HG03139 (cell line): ENCODE results near the gene PHACTR1.
"Not testable (repeated sequence)": the region's sequence is repeated elsewhere in the genome, so short reads cannot be mapped to it uniquely, and the experiment has no call there.

Experiments used
- ATAC-seq: cut with Tn5 transposase; IDR thresholded peaks from one replicate; pipeline ENCODE4 v1.9.1; 2021; ENCODE audit not compliant: unreplicated experiment

The PHACTR1 gene

GRCh38 chr6:13133894-13134293, 417.3 kb downstream of the PHACTR1 start:
- ATAC-seq, result not testable (repeated sequence)

GRCh38 chr6:13135152-13135551, 418.6 kb downstream of the PHACTR1 start:
- no peak for ATAC-seq

- ATAC-seq, result no peak
Observed at GRCh38 chr6:13139119-13139518, 422.6 kb downstream of the PHACTR1 start.

GRCh38 chr6:13140980-13141379, 424.4 kb downstream of the PHACTR1 start:
- ATAC-seq, result no peak

- ATAC-seq, result no peak
Observed at GRCh38 chr6:13141387-13141786, 424.8 kb downstream of the PHACTR1 start.

- ATAC-seq, result no peak
Observed at GRCh38 chr6:13142611-13143010, 426.0 kb downstream of the PHACTR1 start.

GRCh38 chr6:13146442-13146841, 429.9 kb downstream of the PHACTR1 start:
- no peak for ATAC-seq

GRCh38 chr6:13147376-13147775, 430.8 kb downstream of the PHACTR1 start:
- no peak for ATAC-seq

GRCh38 chr6:13147782-13148181, 431.2 kb downstream of the PHACTR1 start:
- no peak for ATAC-seq

GRCh38 chr6:13152764-13153163, 436.2 kb downstream of the PHACTR1 start:
- no peak for ATAC-seq

- no peak for ATAC-seq
Observed at GRCh38 chr6:13156381-13156780, 439.8 kb downstream of the PHACTR1 start.

- ATAC-seq, result no peak
Observed at GRCh38 chr6:13157293-13157692, 440.7 kb downstream of the PHACTR1 start.

GRCh38 chr6:13159300-13159699, 442.7 kb downstream of the PHACTR1 start:
- no peak for ATAC-seq

GRCh38 chr6:13159822-13160221, 443.3 kb downstream of the PHACTR1 start:
- ATAC-seq, result not testable (repeated sequence)

- no peak for ATAC-seq
Observed at GRCh38 chr6:13163161-13163944, 446.8 kb downstream of the PHACTR1 start.

GRCh38 chr6:13164291-13164690, 447.7 kb downstream of the PHACTR1 start:
- no peak for ATAC-seq

GRCh38 chr6:13165502-13166172, 449.1 kb downstream of the PHACTR1 start:
- no peak for ATAC-seq

- ATAC-seq, result no peak
Observed at GRCh38 chr6:13166269-13166668, 449.7 kb downstream of the PHACTR1 start.

- ATAC-seq, result no peak
Observed at GRCh38 chr6:13166916-13167315, 450.3 kb downstream of the PHACTR1 start.

- ATAC-seq, result no peak
Observed at GRCh38 chr6:13172291-13172690, 455.7 kb downstream of the PHACTR1 start.

GRCh38 chr6:13175087-13175486, 458.5 kb downstream of the PHACTR1 start:
- ATAC-seq, result no peak

GRCh38 chr6:13175759-13176158, 459.2 kb downstream of the PHACTR1 start:
- no peak for ATAC-seq
